Trophoblast cell (in vitro differentiated cells and primary cell): ENCODE data around the gene CDCA3.

Experiments used
- DNase-seq, 2 donors: peaks; one replicate each; pipeline ENCODE4 v3.0.0-alpha.2; 2016
- H2AFZ ChIP-seq: 2 replicates; pipeline ENCODE4 v1.6.1; 2013; ENCODE audit warnings: low read length, moderate library complexity, mild to moderate bottlenecking; ENCODE audit not compliant: insufficient read depth, poor library complexity
- H2AK5ac ChIP-seq: 2 replicates; pipeline ENCODE4 v1.6.1; 2013; ENCODE audit warnings: mild to moderate bottlenecking, low read length
- H2BK120ac ChIP-seq: 2 replicates; pipeline ENCODE4 v1.6.1; 2013; ENCODE audit warnings: low read length, mild to moderate bottlenecking, moderate library complexity; ENCODE audit not compliant: insufficient read depth, poor library complexity
- H2BK12ac ChIP-seq: 2 replicates; pipeline ENCODE4 v1.6.1; 2013; ENCODE audit warnings: mild to moderate bottlenecking, low read length, moderate library complexity
- H2BK5ac ChIP-seq: 2 replicates; pipeline ENCODE4 v1.6.1; 2013; ENCODE audit warnings: low read length, low read depth, moderate library complexity, mild to moderate bottlenecking; ENCODE audit not compliant: poor library complexity
- H3K14ac ChIP-seq: 2 replicates; pipeline ENCODE4 v1.6.1; 2013; ENCODE audit warnings: mild to moderate bottlenecking, low read length
- H3K18ac ChIP-seq: 2 replicates; pipeline ENCODE4 v1.6.1; 2013; ENCODE audit warnings: mild to moderate bottlenecking, low read length
- H3K23ac ChIP-seq: 2 replicates; pipeline ENCODE4 v1.6.1; 2013; ENCODE audit warnings: low read length
- H3K27ac ChIP-seq: 2 replicates; pipeline ENCODE4 v1.5.1; 2013; ENCODE audit warnings: low read depth, mild to moderate bottlenecking, inconsistent platforms, low read length, moderate library complexity
- H3K27me3 ChIP-seq: 2 replicates; pipeline ENCODE4 v1.6.1; 2013; ENCODE audit warnings: inconsistent platforms, mild to moderate bottlenecking, low read length, moderate library complexity; ENCODE audit not compliant: insufficient read depth
- H3K36me3 ChIP-seq, 2 experiments: 1 replicate in 1 of 2; 2 replicates in 1 of 2; pipeline ENCODE4 v1.6.1; 2013; ENCODE audit warnings: low read length in 2 of 2, mild to moderate bottlenecking in 2 of 2, moderate library complexity in 1 of 2; ENCODE audit not compliant: insufficient read depth in 2 of 2, control insufficient read depth in 1 of 2
- H3K4ac ChIP-seq: 2 replicates; pipeline ENCODE4 v1.6.1; 2013; ENCODE audit warnings: low read depth, mild to moderate bottlenecking, low read length, moderate library complexity
- H3K4me1 ChIP-seq, 2 experiments: 1 replicate in 1 of 2; 2 replicates in 1 of 2; pipeline ENCODE4 v1.6.1; 2013; ENCODE audit warnings: low read length in 2 of 2, mild to moderate bottlenecking in 2 of 2, moderate library complexity in 1 of 2; ENCODE audit not compliant: insufficient read depth in 2 of 2, control insufficient read depth in 1 of 2
- H3K4me2 ChIP-seq: 2 replicates; pipeline ENCODE4 v1.6.1; 2013; ENCODE audit warnings: inconsistent platforms, mild to moderate bottlenecking, low read length, moderate library complexity
- H3K4me3 ChIP-seq: 2 replicates; pipeline ENCODE4 v1.5.1; 2013; ENCODE audit warnings: mild to moderate bottlenecking, low read depth, low read length, inconsistent platforms
- H3K79me1 ChIP-seq: one replicate; pipeline ENCODE4 v1.6.1; 2013; ENCODE audit warnings: low read length
- H3K79me2 ChIP-seq: 2 replicates; pipeline ENCODE4 v1.6.1; 2013; ENCODE audit warnings: low read length, mild to moderate bottlenecking; ENCODE audit not compliant: control insufficient read depth, insufficient read depth, poor library complexity
- H3K9ac ChIP-seq: 2 replicates; pipeline ENCODE4 v1.6.1; 2013; ENCODE audit warnings: mild to moderate bottlenecking, low read length
- H3K9me3 ChIP-seq: 2 replicates; pipeline ENCODE4 v1.6.1; 2013; ENCODE audit warnings: low read depth, mild to moderate bottlenecking, control low read depth, inconsistent platforms, low read length; ENCODE audit not compliant: insufficient read depth
- H4K12ac ChIP-seq: 2 replicates; pipeline ENCODE4 v1.6.1; 2013; ENCODE audit warnings: low read depth, mild to moderate bottlenecking, low read length, moderate library complexity
- H4K8ac ChIP-seq: 2 replicates; pipeline ENCODE4 v1.6.1; 2013; ENCODE audit warnings: low read depth, mild to moderate bottlenecking, low read length, moderate library complexity
- H4K91ac ChIP-seq: one replicate; pipeline ENCODE4 v1.6.1; 2013; ENCODE audit warnings: low read depth, mild to moderate bottlenecking, low read length, moderate library complexity
- WGBS: extraction: QIAGEN DNeasy Blood & Tissue Kit; methylation state at CpG from one replicate; pipeline ENCODE4 v1.1.7; 2013; ENCODE audit warnings: missing lambda C conversion rate; ENCODE audit not compliant: insufficient read length, insufficient coverage; ENCODE audit errors: extremely low coverage; 5-methylcytosine and 5-hydroxymethylcytosine counted together

The CDCA3 gene

DNA sequence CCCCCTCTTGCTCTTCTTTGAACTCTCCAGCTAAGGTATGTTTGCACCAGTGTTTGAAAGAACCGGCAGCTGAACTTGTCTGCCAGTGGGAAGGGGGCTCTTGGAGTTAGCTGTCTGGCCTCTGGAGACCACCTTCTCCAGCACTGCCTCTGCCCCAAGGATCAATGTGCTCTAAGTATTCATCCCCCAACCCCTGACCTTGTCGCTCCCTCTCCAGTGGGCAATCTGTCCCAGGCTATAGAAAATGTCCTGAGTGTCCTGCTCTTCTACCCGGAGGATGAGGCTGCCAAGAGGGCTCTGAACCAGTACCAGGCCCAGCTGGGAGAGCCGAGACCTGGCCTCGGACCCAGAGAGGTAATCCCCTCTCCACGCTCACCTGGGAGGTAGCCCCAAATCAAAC lies 20.1 kb downstream of the CDCA3 start:
- Histone ChIP-seq H4K91ac (no peak overlapping the region), H3K36me3 (peaks cover 28 to 32% of the 10 kb centered on the region in 2 experiments), H2AFZ (no peak overlapping the region), H3K4ac (no peak overlapping the region), H3K4me1 (peaks cover 0 to 10% of the 10 kb centered on the region in 2 experiments), H4K8ac (no peak overlapping the region), H3K27me3 (no peaks in the 10 kb centered on the region), H3K9me3 (no peaks in the 10 kb centered on the region), H2BK5ac (no peak overlapping the region), H3K4me3 (no peak overlapping the region), H3K79me2 (peaks cover 8% of the 10 kb centered on the region), H3K79me1 (peaks cover 10% of the 10 kb centered on the region), H2AK5ac (no peak overlapping the region), H4K12ac (no peak overlapping the region), H2BK120ac (no peak overlapping the region), H2BK12ac (no peak overlapping the region), H3K14ac (no peak overlapping the region), H3K27ac (no peak overlapping the region), H3K23ac (no peak overlapping the region), H3K4me2 (no peak overlapping the region), H3K18ac (no peak overlapping the region), H3K9ac (no peak overlapping the region)
- DNase-seq = no peak
- no CpG with 5 or more reads among the region's 6 CpGs for WGBS

DNA sequence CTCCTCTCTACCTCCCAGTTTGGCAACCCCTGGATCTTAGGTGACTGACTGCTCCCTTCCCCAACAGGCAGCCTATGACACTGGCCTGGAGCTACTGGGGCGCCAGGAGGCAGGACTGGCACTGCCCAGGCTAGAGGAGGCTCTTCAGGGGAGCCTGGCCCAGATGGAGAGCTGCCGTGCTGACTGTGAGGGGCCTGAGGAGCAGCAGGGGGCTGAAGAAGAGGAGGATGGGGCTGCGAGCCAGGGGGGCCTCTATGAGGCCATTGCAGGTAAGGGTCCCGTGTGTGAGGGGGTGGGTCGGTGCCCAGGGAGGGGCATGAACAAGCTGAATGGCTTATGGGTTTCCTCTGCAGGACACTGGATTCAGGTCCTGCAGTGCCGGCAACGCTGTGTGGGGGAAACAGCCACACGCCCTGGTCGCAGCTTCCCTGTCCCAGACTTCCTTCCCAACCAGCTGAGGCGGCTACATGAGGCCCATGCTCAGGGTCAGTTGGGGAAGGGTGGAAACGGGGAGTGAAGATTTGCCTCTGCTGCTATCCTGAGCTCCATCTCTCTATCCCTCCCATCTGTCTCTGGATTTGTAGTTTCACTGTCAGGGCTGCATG lies 20.7 kb downstream of the CDCA3 start:
- no peak for DNase-seq
- no peak overlapping the region for H3K18ac ChIP-seq
- H3K9ac ChIP-seq = no peak overlapping the region
- no peak overlapping the region for H3K23ac ChIP-seq
- no peak overlapping the region for H4K12ac ChIP-seq
- H3K79me1 ChIP-seq = peaks cover 10% of the 10 kb centered on the region
- no peak overlapping the region for H3K4me3 ChIP-seq
- peaks cover 0 to 11% of the 10 kb centered on the region in 2 experiments for H3K4me1 ChIP-seq
- H4K91ac ChIP-seq = no peak overlapping the region
- H2BK12ac ChIP-seq = no peak overlapping the region
- H3K27ac ChIP-seq = no peak overlapping the region
- H3K79me2 ChIP-seq = peaks cover 8% of the 10 kb centered on the region
- H3K9me3 ChIP-seq = no peaks in the 10 kb centered on the region
- no peaks in the 10 kb centered on the region for H3K27me3 ChIP-seq
- WGBS = no CpG with 5 or more reads among the region's 11 CpGs
- no peak overlapping the region for H3K4me2 ChIP-seq
- H2BK120ac ChIP-seq = no peak overlapping the region
- H3K4ac ChIP-seq = no peak overlapping the region
- no peak overlapping the region for H2AFZ ChIP-seq
- H2AK5ac ChIP-seq = no peak overlapping the region
- H2BK5ac ChIP-seq = no peak overlapping the region
- no peak overlapping the region for H4K8ac ChIP-seq
- H3K36me3 ChIP-seq = peaks cover 28 to 32% of the 10 kb centered on the region in 2 experiments
- H3K14ac ChIP-seq = no peak overlapping the region

DNA sequence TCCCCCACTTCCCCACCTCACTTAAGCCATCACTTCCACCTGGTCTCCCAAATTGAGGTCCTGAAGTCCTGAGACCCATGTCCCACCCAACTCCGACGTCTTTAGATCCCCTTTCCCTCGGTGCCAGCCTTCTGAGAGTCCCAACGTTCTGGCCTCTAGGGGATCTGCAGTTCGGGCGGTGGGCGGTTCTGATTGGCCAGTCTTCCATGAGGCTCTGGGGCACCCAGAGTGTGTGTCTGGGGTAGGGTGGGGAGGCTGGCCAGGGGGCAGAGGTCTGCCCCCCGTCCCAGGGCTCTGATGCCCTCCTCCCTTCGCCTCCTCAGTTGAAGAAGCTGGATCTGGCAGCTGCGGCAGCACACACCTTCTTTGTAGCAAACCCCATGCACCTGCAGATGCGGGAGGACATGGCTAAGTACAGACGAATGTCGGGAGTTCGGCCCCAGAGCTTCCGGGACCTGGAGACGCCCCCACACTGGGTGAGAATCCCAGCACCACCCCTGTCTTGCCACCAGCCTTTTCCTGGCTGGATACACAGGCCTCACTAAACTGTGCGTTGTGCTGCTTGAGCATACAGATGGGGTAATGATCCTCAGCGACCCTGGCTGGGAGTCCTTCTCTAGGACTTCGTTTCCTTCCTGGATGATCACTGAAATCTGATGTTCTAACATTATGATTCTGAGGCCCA lies 21.4 kb downstream of the CDCA3 start:
- Histone ChIP-seq H4K12ac (peak overlapping the region; percentile 94), H3K9me3 (no peaks in the 10 kb centered on the region), H2AFZ (peak overlapping the region; percentile 97), H4K8ac (peak overlapping the region; percentile 81), H2BK5ac (no peak overlapping the region), H3K14ac (peak overlapping the region; percentile 97), H3K36me3 (peaks cover 28 to 32% of the 10 kb centered on the region in 2 experiments), H3K4me3 (peak overlapping the region; percentile 82), H4K91ac (peak overlapping the region; percentile 91), H3K27ac (no peak overlapping the region), H2AK5ac (peak overlapping the region; percentile 92), H3K79me1 (peaks cover 10% of the 10 kb centered on the region), H2BK12ac (no peak overlapping the region), H3K4ac (peak overlapping the region; percentile 90), H3K9ac (peak overlapping the region; percentile 82), H3K79me2 (peaks cover 8% of the 10 kb centered on the region), H3K23ac (no peak overlapping the region), H2BK120ac (no peak overlapping the region), H3K18ac (peak overlapping the region; percentile 96), H3K27me3 (no peaks in the 10 kb centered on the region), H3K4me1 (peaks cover 0 to 16% of the 10 kb centered on the region in 2 experiments), H3K4me2 (peak overlapping the region; percentile 97)
- no peak for DNase-seq
- WGBS = no CpG with 5 or more reads among the region's 19 CpGs

DNA sequence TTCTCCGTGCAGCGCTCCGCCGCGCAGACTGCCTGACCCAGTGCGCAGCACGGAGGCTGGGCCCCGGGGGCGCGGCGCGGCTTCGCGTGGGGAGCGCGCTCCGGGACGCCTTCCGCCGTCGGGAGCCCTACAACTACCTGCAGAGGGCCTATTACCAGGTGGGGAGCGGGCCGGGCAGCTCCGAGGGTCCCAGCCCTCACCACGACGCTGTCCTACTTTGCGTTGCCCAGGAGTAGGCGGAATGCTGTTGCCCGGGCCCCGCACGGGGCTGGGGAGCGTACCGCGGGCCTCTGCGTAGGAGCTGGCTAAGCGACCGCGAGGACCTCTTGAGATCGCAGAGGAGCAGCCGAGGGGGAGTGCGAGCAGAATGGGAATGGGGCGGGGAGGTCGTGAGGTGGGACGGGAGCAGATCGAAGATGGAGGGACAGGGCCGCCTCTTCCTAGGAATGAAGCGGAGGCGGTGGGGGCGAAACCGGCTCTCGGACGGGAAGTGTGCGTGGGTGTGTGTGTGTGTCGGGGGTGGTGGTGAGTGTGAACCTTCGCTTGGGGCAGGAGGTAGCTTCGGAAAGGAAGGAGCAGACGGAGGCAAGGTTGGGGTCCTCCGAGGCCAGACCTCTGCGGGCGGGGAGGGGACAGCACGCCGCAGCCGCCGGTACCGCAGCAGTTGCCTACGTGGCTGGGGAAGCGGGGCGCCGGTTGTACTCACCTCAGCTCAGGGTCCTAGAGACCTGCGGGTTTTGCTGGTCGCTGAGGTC lies 22.1 kb downstream of the CDCA3 start:
- peak overlapping the region; percentile 82 for H3K4me3 ChIP-seq
- peak overlapping the region; percentile 10 for H2BK12ac ChIP-seq
- H3K79me1 ChIP-seq = peaks cover 10% of the 10 kb centered on the region
- peaks cover 8% of the 10 kb centered on the region for H3K79me2 ChIP-seq
- H3K27me3 ChIP-seq = no peaks in the 10 kb centered on the region
- H4K12ac ChIP-seq = peak overlapping the region; percentile 94
- no peak overlapping the region for H3K27ac ChIP-seq
- H3K14ac ChIP-seq = peak overlapping the region; percentile 97
- no peak for DNase-seq
- H3K9me3 ChIP-seq = no peaks in the 10 kb centered on the region
- peaks cover 0 to 16% of the 10 kb centered on the region in 2 experiments for H3K4me1 ChIP-seq
- WGBS = no CpG with 5 or more reads among the region's 71 CpGs
- peak overlapping the region; percentile 82 for H3K9ac ChIP-seq
- peak overlapping the region; percentile 90 for H3K4ac ChIP-seq
- peak overlapping the region; percentile 97 for H3K4me2 ChIP-seq
- H4K8ac ChIP-seq = peak overlapping the region; percentile 81
- peaks cover 28 to 32% of the 10 kb centered on the region in 2 experiments for H3K36me3 ChIP-seq
- peak overlapping the region; percentile 92 for H2AK5ac ChIP-seq
- H2BK120ac ChIP-seq = peak overlapping the region; percentile 81
- H3K23ac ChIP-seq = no peak overlapping the region
- peak overlapping the region; percentile 97 for H2AFZ ChIP-seq
- peak overlapping the region; percentile 24 for H2BK5ac ChIP-seq
- peak overlapping the region; percentile 96 for H3K18ac ChIP-seq
- peak overlapping the region; percentile 91 for H4K91ac ChIP-seq
